Measurements from ENCODE around the gene MRPL16.
"Not testable (repeated sequence)": the region's sequence is repeated elsewhere in the genome, so short reads cannot be mapped to it uniquely, and the experiment has no call there.

MRPL16 gene

GRCh38 chr11:59791639-59792038 is 18.9 kb downstream of the MRPL16 start:
- TF ChIP-seq GABPA (IDR thresholded peaks at IDR 0.05; ENCODE audit: low read depth) (no peak), POLR2AphosphoS5 (IDR thresholded peaks at IDR 0.05; ENCODE audit: low read depth) (no peak), REST (IDR thresholded peaks at IDR 0.05; ENCODE audit: insufficient replicate concordance, low read depth) (no peak), SPI1 (IDR thresholded peaks at IDR 0.05; ENCODE audit: borderline replicate concordance, low read depth) (no peak), CTCF (IDR thresholded peaks at IDR 0.05; ENCODE audit: insufficient read depth, low read length) (no peak)
- H3K27me3 ChIP-seq (ENCODE audit: insufficient read depth, poor library complexity, severe bottlenecking): no peaks in the 10 kb centered on the region
- no peak overlapping the region for H3K4me3 ChIP-seq (replicated peaks; ENCODE audit: insufficient read depth, low read length)
- no peak overlapping the region for H3K27ac ChIP-seq (replicated peaks)
- DNase-seq (ENCODE audit: low read depth in 1 of 2, low spot score in 1 of 2): no peak

GRCh38 chr11:59787816-59788215 is 22.8 kb downstream of the MRPL16 start:
- H3K27ac ChIP-seq (replicated peaks): no peak overlapping the region
- DNase-seq (ENCODE audit: low read depth in 1 of 2, low spot score in 1 of 2): no peak
- no peak overlapping the region for H3K4me3 ChIP-seq (replicated peaks; ENCODE audit: insufficient read depth, low read length)
- TF ChIP-seq GABPA (IDR thresholded peaks at IDR 0.05; ENCODE audit: low read depth): no peak
- TF ChIP-seq POLR2AphosphoS5 (IDR thresholded peaks at IDR 0.05; ENCODE audit: low read depth): no peak
- no peak for TF ChIP-seq REST (IDR thresholded peaks at IDR 0.05; ENCODE audit: insufficient replicate concordance, low read depth)
- no peak for TF ChIP-seq SPI1 (IDR thresholded peaks at IDR 0.05; ENCODE audit: borderline replicate concordance, low read depth)
- no peak for TF ChIP-seq CTCF (IDR thresholded peaks at IDR 0.05; ENCODE audit: insufficient read depth, low read length)
- H3K27me3 ChIP-seq (ENCODE audit: insufficient read depth, poor library complexity, severe bottlenecking): no peaks in the 10 kb centered on the region

GRCh38 chr11:59787255-59787588 is 23.4 kb downstream of the MRPL16 start:
- TF ChIP-seq SPI1 (IDR thresholded peaks at IDR 0.05; ENCODE audit: borderline replicate concordance, low read depth): no peak
- no peak for TF ChIP-seq CTCF (IDR thresholded peaks at IDR 0.05; ENCODE audit: insufficient read depth, low read length)
- no peak for TF ChIP-seq POLR2AphosphoS5 (IDR thresholded peaks at IDR 0.05; ENCODE audit: low read depth)
- H3K27ac ChIP-seq (replicated peaks): no peak overlapping the region
- DNase-seq (ENCODE audit: low read depth in 1 of 2, low spot score in 1 of 2): no peak
- H3K4me3 ChIP-seq (replicated peaks; ENCODE audit: insufficient read depth, low read length): no peak overlapping the region
- H3K27me3 ChIP-seq (ENCODE audit: insufficient read depth, poor library complexity, severe bottlenecking): no peaks in the 10 kb centered on the region

- Histone ChIP-seq H3K27me3 (ENCODE audit: insufficient read depth, poor library complexity, severe bottlenecking) (no peaks in the 10 kb centered on the region), H3K27ac (replicated peaks) (no peak overlapping the region), H3K4me3 (replicated peaks; ENCODE audit: insufficient read depth, low read length) (no peak overlapping the region)
- TF ChIP-seq REST (IDR thresholded peaks at IDR 0.05; ENCODE audit: insufficient replicate concordance, low read depth) (no peak), CTCF (IDR thresholded peaks at IDR 0.05; ENCODE audit: insufficient read depth, low read length) (no peak), SPI1 (IDR thresholded peaks at IDR 0.05; ENCODE audit: borderline replicate concordance, low read depth) (no peak), POLR2AphosphoS5 (IDR thresholded peaks at IDR 0.05; ENCODE audit: low read depth) (no peak), GABPA (IDR thresholded peaks at IDR 0.05; ENCODE audit: low read depth) (no peak)
- DNase-seq (ENCODE audit: low read depth in 1 of 2, low spot score in 1 of 2): no peak
Observed at GRCh38 chr11:59785818-59786217, 24.8 kb downstream of the MRPL16 start.

- H3K4me3 ChIP-seq (replicated peaks; ENCODE audit: insufficient read depth, low read length); DNase-seq (ENCODE audit: low read depth in 1 of 2, low spot score in 1 of 2); H3K27me3 ChIP-seq (ENCODE audit: insufficient read depth, poor library complexity, severe bottlenecking); H3K27ac ChIP-seq (replicated peaks): not testable (repeated sequence)
Observed at GRCh38 chr11:59784441-59784840, 26.1 kb downstream of the MRPL16 start.

Data from HL-60 (cell line).